Hepatocyte (in vitro differentiated cells): ENCODE results near the gene MED13L. TPM values are rescaled to one million over a fixed set of nuclear protein-coding genes. Genes with fewer than 3 reads are reported as not detected.
"Not testable (repeated sequence)": the region's sequence is repeated elsewhere in the genome, so short reads cannot be mapped to it uniquely, and the experiment has no call there.

Experiments
- DNase-seq: peaks from one replicate; pipeline ENCODE4 v3.0.0-alpha.2; 2016; ENCODE audit warnings: low spot score
- H2AFZ ChIP-seq: fragments of 200-600 bp; sonication (generic); 2 replicates; pipeline ENCODE4 v1.6.0; 2016; ENCODE audit warnings: antibody characterized with exemption, mild to moderate bottlenecking
- H3K27ac ChIP-seq: fragments of 200-600 bp; sonication (generic); 2 replicates; pipeline ENCODE4 v1.5.1; 2016; ENCODE audit warnings: mild to moderate bottlenecking
- H3K27me3 ChIP-seq: fragments of 200-600 bp; sonication (generic); 2 replicates; pipeline ENCODE4 v1.6.1; 2016
- H3K36me3 ChIP-seq: fragments of 200-600 bp; sonication (generic); replicated peaks from 2 replicates; pipeline ENCODE4 v1.5.1; 2016; ENCODE audit warnings: low read depth; ENCODE audit not compliant: insufficient read depth
- H3K4me1 ChIP-seq: fragments of 200-600 bp; sonication (generic); 2 replicates; pipeline ENCODE4 v1.5.1; 2016; ENCODE audit warnings: mild to moderate bottlenecking, moderate library complexity; ENCODE audit not compliant: insufficient read depth
- H3K4me2 ChIP-seq: fragments of 200-600 bp; sonication (generic); 2 replicates; pipeline ENCODE4 v1.6.0; 2016
- H3K4me3 ChIP-seq: fragments of 200-600 bp; sonication (generic); 2 replicates; pipeline ENCODE4 v1.5.1; 2016; ENCODE audit warnings: mild to moderate bottlenecking
- H3K79me2 ChIP-seq: fragments of 200-600 bp; sonication (generic); 2 replicates; pipeline ENCODE4 v1.6.0; 2017; ENCODE audit warnings: mild to moderate bottlenecking
- H3K9me2 ChIP-seq: fragments of 200-600 bp; sonication (generic); replicated peaks from 2 replicates; pipeline ENCODE4 v1.6.0; 2017; ENCODE audit warnings: mild to moderate bottlenecking; ENCODE audit not compliant: insufficient read depth
- H3K9me3 ChIP-seq: fragments of 200-600 bp; sonication (generic); 2 replicates; pipeline ENCODE4 v1.5.1; 2016; ENCODE audit warnings: low read depth, mild to moderate bottlenecking
- H4K20me1 ChIP-seq: fragments of 200-600 bp; sonication (generic); 2 replicates; pipeline ENCODE4 v1.6.0; 2016; ENCODE audit warnings: mild to moderate bottlenecking; ENCODE audit not compliant: insufficient read depth, poor library complexity, severe bottlenecking
- EZH2 ChIP-seq: fragments of 200-600 bp; sonication (generic); IDR thresholded peaks from 2 replicates; pipeline ENCODE4 v1.6.1; 2016; ENCODE audit warnings: antibody characterized with exemption, mild to moderate bottlenecking, borderline replicate concordance
- EZH2phosphoT487 ChIP-seq: fragments of 200-600 bp; sonication (generic); IDR thresholded peaks from one replicate; pipeline ENCODE4 v1.6.1; 2018; ENCODE audit warnings: antibody characterized with exemption, mild to moderate bottlenecking, low read depth, moderate library complexity; ENCODE audit not compliant: unreplicated experiment, severe bottlenecking
- WGBS: methylation state at CpG from one replicate; pipeline ENCODE4 v1.1.6; 2016; ENCODE audit warnings: low lambda C conversion rate; ENCODE audit errors: missing lambda C conversion rate; 5-methylcytosine and 5-hydroxymethylcytosine counted together
- polyA plus RNA-seq: library from polyadenylated mRNA; unstranded; fragments of >200 nt; fragmentation: Nextera tagmentation; extraction: Ambion mirVana; gene quantifications from 2 replicates; pipeline ENCODE4 v1.2.1, GENCODE V29; 2016
- total RNA-seq: library from RNA; depleted of rRNA; stranded (reverse); fragments of >200 nt; gene quantifications from 2 replicates; pipeline ENCODE4 v1.2.3, GENCODE V29; 2014
- TF ChIP-seq, protein P1 (sequence below): fragments of 200-600 bp; sonication (generic); IDR thresholded peaks from 2 replicates; pipeline ENCODE4 v1.5.1; 2016; ENCODE audit warnings: antibody characterized with exemption, mild to moderate bottlenecking; ENCODE audit not compliant: poor library complexity

The MED13L gene
- total and polyA plus RNA-seq, 2 experiments from 2014 or later = 23.7 to 135 TPM

DNA sequence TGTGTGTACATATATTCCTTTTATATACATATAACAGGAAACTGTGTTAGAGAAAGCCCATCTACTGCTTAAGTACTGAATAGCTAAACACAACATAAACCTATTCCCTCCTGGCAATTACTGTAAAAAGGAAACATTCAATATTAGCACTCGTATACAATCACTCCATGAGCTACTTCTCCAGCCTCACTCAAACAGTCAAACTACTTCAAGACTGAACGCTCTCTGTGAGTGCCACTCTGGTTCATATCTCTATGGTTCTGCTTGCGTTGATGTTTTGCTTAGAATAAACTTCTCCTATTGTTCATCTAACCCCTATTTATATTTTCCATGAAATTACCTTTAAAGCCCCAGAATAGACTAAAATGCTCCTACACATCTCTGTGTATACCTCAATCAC, 243.7 kb downstream of the MED13L start:
- no peaks in the 10 kb centered on the region for H3K9me3 ChIP-seq
- no peaks in the 10 kb centered on the region for H3K27me3 ChIP-seq
- H3K9me2 ChIP-seq = no peaks in the 10 kb centered on the region
- peaks cover 90% of the 10 kb centered on the region for H3K79me2 ChIP-seq
- DNase-seq = no peak
- 75% methylated on average over 3 of the region's 3 CpGs for WGBS
- no peak overlapping the region for H3K27ac ChIP-seq
- H4K20me1 ChIP-seq = peaks cover 38% of the 10 kb centered on the region
- no peak overlapping the region for H2AFZ ChIP-seq
- no peak overlapping the region for H3K4me2 ChIP-seq
- no peaks in the 10 kb centered on the region for H3K4me1 ChIP-seq
- no peak overlapping the region for H3K4me3 ChIP-seq
- TF ChIP-seq EZH2phosphoT487 = no peak
- TF ChIP-seq EZH2 = no peak
- TF ChIP-seq, protein P1, sequence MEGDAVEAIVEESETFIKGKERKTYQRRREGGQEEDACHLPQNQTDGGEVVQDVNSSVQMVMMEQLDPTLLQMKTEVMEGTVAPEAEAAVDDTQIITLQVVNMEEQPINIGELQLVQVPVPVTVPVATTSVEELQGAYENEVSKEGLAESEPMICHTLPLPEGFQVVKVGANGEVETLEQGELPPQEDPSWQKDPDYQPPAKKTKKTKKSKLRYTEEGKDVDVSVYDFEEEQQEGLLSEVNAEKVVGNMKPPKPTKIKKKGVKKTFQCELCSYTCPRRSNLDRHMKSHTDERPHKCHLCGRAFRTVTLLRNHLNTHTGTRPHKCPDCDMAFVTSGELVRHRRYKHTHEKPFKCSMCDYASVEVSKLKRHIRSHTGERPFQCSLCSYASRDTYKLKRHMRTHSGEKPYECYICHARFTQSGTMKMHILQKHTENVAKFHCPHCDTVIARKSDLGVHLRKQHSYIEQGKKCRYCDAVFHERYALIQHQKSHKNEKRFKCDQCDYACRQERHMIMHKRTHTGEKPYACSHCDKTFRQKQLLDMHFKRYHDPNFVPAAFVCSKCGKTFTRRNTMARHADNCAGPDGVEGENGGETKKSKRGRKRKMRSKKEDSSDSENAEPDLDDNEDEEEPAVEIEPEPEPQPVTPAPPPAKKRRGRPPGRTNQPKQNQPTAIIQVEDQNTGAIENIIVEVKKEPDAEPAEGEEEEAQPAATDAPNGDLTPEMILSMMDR = no peak
- no peaks in the 10 kb centered on the region for H3K36me3 ChIP-seq

DNA sequence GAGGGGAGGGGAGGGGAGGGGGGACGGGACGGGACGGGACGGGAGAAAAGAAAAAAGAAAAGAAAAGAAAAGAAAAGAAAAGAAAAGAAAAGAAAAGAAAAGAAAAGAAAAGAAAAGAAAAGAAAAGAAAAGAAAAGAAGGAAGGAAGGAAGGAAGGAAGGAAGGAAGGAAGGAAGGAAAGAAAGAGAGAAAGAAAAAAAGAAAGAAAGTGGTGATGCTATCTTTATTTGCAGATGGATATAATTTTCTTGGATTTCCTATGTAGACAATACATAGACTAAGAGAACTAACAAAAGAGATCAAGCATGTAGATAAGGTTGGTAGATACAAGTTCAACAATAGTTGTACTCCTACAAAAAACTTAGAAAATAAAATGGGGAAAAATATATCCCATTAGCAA, 245.9 kb downstream of the MED13L start:
- H3K27ac ChIP-seq, H3K4me2 ChIP-seq, H3K4me1 ChIP-seq, H3K36me3 ChIP-seq, H3K4me3 ChIP-seq, H2AFZ ChIP-seq, H3K9me2 ChIP-seq, DNase-seq, H3K9me3 ChIP-seq, H3K27me3 ChIP-seq: not testable (repeated sequence)
- Histone ChIP-seq H4K20me1 (peaks cover 49% of the 10 kb centered on the region), H3K79me2 (peaks cover 97% of the 10 kb centered on the region)
- 21% methylated on average over 4 of the region's 4 CpGs for WGBS

DNA sequence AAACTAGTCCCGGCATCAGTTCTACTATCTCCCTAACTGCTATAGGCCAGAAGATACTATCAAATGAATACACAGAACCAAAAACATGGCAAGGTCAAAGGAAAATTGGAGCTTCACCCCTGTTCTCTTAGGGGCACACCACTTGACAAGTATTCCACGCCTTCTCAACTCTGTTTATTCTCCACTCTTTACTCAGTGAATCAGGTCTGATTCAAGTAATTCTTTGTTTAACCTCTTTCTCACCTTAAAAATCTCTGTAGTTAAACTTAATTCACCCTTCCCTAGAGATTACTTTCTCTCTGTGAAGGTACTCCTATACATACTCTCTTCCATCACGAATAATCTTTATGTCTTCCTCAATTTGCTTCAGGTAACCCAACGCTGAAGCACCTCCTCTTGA, 248.9 kb downstream of the MED13L start:
- H3K9me2 ChIP-seq = no peaks in the 10 kb centered on the region
- no peak overlapping the region for H3K4me3 ChIP-seq
- H3K27me3 ChIP-seq = no peaks in the 10 kb centered on the region
- no peaks in the 10 kb centered on the region for H3K9me3 ChIP-seq
- H4K20me1 ChIP-seq = peaks cover 62% of the 10 kb centered on the region
- no peaks in the 10 kb centered on the region for H3K36me3 ChIP-seq
- peaks cover 96% of the 10 kb centered on the region for H3K79me2 ChIP-seq
- no peak overlapping the region for H3K4me2 ChIP-seq
- 84% methylated on average over 4 of the region's 4 CpGs for WGBS
- no peaks in the 10 kb centered on the region for H3K4me1 ChIP-seq
- no peak for DNase-seq
- H3K27ac ChIP-seq = no peak overlapping the region
- no peak overlapping the region for H2AFZ ChIP-seq
- TF ChIP-seq EZH2phosphoT487 (no peak), EZH2 (no peak)
- TF ChIP-seq, protein P1 = no peak

DNA sequence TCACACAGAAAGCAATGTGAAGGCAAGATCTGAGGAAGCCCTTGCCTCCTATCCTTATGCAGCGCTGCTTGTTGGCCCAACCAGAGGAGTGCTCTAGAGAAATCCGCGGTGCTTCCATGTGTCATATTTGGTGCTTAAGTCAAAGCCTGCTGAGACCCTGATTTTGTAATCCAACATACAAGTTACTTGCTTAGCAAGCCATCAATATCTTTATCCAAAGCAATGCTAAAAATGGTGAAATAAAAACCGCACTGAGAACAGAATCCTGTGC, 250.0 kb downstream of the MED13L start:
- TF ChIP-seq EZH2 (no peak), EZH2phosphoT487 (no peak)
- TF ChIP-seq, protein P1 = no peak
- Histone ChIP-seq H3K4me2 (no peak overlapping the region), H3K9me2 (no peaks in the 10 kb centered on the region), H4K20me1 (peaks cover 71% of the 10 kb centered on the region), H3K4me3 (no peak overlapping the region), H3K9me3 (no peaks in the 10 kb centered on the region), H3K4me1 (no peaks in the 10 kb centered on the region), H3K36me3 (no peaks in the 10 kb centered on the region), H2AFZ (no peak overlapping the region), H3K27me3 (no peaks in the 10 kb centered on the region), H3K27ac (no peak overlapping the region), H3K79me2 (peaks cover 96% of the 10 kb centered on the region)
- DNase-seq = no peak
- WGBS = 96% methylated on average over 4 of the region's 4 CpGs
